HG03280 (cell line): Measurements from ENCODE around the gene EVPL.
"Not testable (repeated sequence)": the region's sequence is repeated elsewhere in the genome, so short reads cannot be mapped to it uniquely, and the experiment has no call there.

Source experiments
- ATAC-seq: cut with Tn5 transposase; IDR thresholded peaks from one replicate; pipeline ENCODE4 v1.9.1; 2021; ENCODE audit warnings: mild to moderate bottlenecking, moderate library complexity; ENCODE audit not compliant: unreplicated experiment

The EVPL gene

DNA sequence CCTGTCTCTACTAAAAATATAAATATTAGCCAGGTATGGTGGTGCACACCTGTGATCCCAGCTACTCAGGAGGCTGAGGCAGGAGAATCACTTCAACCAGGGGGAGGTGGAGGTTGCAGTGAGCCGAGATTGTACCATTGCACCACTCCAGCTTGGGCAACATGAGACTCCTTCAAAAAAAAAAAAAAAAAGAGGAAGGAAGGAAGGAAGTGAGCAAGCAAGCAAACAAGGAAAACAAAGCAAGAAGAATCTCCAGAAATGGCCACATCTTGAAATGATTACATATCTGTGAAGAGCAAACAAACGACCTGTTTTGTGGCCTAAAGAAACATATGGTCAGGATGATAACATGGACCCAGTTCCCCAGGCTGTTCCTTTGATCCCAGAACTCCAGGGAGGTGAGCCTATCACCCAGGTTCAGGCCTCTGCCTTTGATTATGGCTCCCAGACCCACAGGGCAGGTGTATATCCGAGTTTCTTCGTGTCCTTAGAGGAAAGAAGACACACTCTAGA, 57.0 kb downstream of the EVPL start:
- ATAC-seq: no peak

DNA sequence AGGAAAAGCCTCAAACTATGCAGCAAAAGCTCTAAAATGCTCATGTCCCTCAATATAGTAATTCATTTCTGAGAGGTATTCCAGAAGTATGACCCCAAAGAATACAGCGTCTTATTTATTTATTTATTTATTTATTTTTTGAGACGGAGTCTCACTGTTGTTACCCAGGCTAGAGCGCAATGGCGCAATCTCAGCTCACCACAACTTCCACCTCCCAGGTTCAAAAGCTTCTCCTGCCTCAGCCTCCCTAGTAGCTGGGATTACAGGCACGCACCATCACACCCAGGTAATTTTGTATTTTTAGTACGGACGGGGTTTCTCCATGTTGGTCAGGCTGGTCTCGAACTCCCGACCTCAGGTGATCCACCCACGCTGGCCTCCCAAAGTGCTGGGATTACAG, 58.1 kb downstream of the EVPL start:
- not testable (repeated sequence) for ATAC-seq

DNA sequence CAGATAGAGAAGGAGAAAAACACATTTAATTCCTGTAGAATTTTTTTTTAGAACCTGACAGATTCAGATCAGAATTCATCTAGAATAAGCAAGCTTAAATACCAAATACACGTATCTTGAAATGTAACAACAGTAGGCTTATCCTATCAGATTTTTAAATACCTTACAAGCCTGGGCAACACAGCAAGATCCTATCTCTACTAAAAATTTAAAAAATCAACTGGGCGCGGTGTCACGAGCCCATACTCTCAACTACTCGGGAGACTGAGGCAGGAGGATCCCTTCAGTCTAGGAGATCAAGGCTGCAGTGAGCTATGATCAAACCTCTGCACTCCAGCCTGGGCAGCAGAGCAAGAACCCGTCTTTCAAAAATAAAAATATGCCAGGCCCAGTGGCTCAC, 61.6 kb downstream of the EVPL start:
- ATAC-seq: no peak

DNA sequence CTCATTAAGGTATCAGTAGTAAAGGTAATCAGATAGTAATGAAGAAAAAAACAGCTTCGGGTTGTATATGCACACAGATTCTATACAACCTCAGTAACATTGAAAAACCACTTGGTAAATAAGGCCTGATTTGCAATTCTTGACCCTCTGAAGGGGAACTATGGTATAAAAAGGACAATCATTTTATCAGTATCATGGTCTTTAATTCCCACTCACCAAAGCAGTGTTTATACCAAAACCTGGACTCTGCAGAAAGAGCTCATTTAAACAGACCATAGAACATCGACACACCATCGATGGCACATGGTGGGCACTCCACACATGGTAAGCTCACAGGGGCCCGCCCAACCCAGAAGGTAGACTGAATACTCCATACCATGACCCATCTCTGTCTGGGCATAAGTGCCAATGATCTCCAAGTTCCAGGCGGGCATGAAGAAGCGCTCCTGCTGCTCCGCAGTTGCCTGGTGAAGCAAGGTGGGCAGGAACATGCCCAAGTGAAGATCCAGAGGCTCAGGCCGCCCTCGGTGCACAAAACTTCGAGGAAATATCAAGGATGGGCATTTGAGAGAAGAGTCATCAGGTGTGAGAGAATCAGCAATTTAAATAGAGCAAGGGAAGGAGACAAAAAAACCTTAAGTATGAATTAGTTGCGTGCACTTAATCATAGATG, 67.1 kb downstream of the EVPL start:
- ATAC-seq: no peak

DNA sequence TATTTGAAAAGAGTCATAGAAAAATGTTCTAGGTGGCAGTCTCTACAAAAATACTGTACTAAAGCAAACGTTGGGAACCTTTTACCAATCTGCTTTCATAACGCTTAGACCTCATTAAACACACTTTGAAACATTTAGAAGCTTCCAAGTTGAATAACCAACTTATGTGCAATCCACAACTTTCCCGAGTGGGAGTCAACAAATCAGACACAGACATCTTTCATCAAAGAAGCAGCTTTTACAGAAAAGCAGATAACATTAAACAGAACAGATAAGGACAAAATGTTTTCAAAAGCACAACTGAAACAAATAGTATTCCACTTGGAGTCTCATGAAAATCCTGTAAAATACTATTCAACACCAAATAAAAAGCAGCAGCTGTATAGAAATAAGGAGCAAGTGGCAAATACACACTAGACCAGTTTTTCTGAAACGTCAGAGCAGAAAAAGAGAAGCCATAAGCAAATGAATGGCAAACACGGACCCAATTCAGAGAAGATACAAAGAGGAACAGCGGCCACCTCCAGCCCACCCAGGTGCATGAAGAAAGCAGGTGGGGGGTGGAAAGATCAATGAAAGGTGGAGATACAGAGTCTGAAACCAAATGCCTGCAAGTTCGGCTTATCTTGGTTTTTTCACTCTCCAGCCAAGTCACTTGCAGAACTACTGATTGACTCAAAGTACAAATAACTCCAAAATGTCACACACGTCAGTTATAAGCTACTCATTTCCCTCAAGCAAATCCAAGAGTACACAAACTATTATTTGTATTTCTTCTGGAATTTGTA, 67.9 kb downstream of the EVPL start:
- no peak for ATAC-seq
